Activated naive CD4-positive, alpha-beta T cell treated with anti-CD3 and anti-CD28 coated beads for 36 hours (primary cell): Measurements from ENCODE around the gene ZKSCAN2. TPM values are rescaled to one million over a fixed set of nuclear protein-coding genes. Genes with fewer than 3 reads are reported as not detected.

ENCODE experiments used
- CTCF ChIA-PET: fragments of 350-600 bp; sonication (Branson Sonifier 250); formaldehyde crosslinking; loops from one replicate; lab custom pipeline; 2021; ENCODE audit warnings: antibody characterized with exemption; lab: Charles Lee
- DNase-seq: peaks from one replicate; pipeline ENCODE4 v3.0.0-alpha.2; 2020
- H3K27ac Mint-ChIP-seq: one replicate; pipeline ENCODE4 v1.8.0; 2021; ENCODE audit warnings: mild to moderate bottlenecking, mixed read lengths
- H3K27me3 Mint-ChIP-seq: one replicate; pipeline ENCODE4 v1.8.0; 2021; ENCODE audit warnings: low read depth, mixed read lengths
- H3K36me3 Mint-ChIP-seq: one replicate; pipeline ENCODE4 v1.8.0; 2021; ENCODE audit warnings: low read depth, mixed read lengths
- H3K4me1 Mint-ChIP-seq: one replicate; pipeline ENCODE4 v1.8.0; 2021; ENCODE audit warnings: low read depth, mixed read lengths
- H3K4me3 Mint-ChIP-seq: one replicate; pipeline ENCODE4 v1.8.0; 2021; ENCODE audit warnings: mild to moderate bottlenecking, moderate library complexity, mixed read lengths
- H3K9me3 Mint-ChIP-seq: one replicate; pipeline ENCODE4 v1.8.0; 2021; ENCODE audit warnings: mixed read lengths
- intact Hi-C: fragments of 100-400 bp; cut with micrococcal nuclease; formaldehyde crosslinking; loops from one replicate; pipeline ENCODE4 v1.15.1; 2023
- total RNA-seq, 2 experiments: library from RNA; stranded (reverse); gene quantifications; one replicate each; pipeline ENCODE4 v1.2.3, GENCODE V29; 2021

ZKSCAN2 gene
- total RNA-seq, 2 experiments from 2014 or later, result 4.5 to 5.0 TPM

GRCh38 chr16:25222959-25223358, 34.7 kb downstream of the ZKSCAN2 start:
- H3K27me3 Mint-ChIP-seq, result no peaks in the 10 kb centered on the region
- H3K36me3 Mint-ChIP-seq, result no peaks in the 10 kb centered on the region
- intact Hi-C loops, result loop anchor here (10.0 kb wide), 1 partner anchor 708 kb away; no protein-coding TSS in a partner anchor
- H3K9me3 Mint-ChIP-seq, result no peaks in the 10 kb centered on the region
- no peak for DNase-seq
- no peak overlapping the region for H3K27ac Mint-ChIP-seq
- H3K4me1 Mint-ChIP-seq, result no peaks in the 10 kb centered on the region
- H3K4me3 Mint-ChIP-seq, result no peak overlapping the region
- CTCF ChIA-PET, result interaction anchor here (0.6 to 5.9 kb wide), 5 partner anchors 8 to 119 kb away, joined by 3 to 68 read pairs (median 6); no protein-coding TSS in a partner anchor

- H3K27ac Mint-ChIP-seq, result no peak overlapping the region
- DNase-seq, result no peak
- no peaks in the 10 kb centered on the region for H3K4me1 Mint-ChIP-seq
- intact Hi-C loops, result no loop called here
- H3K9me3 Mint-ChIP-seq, result no peaks in the 10 kb centered on the region
- no peak overlapping the region for H3K4me3 Mint-ChIP-seq
- H3K36me3 Mint-ChIP-seq, result no peaks in the 10 kb centered on the region
- no peaks in the 10 kb centered on the region for H3K27me3 Mint-ChIP-seq
- CTCF ChIA-PET, result interaction anchor here (1.7 kb wide), 1 partner anchor 14 kb away, joined by 5 read pairs; no protein-coding TSS in a partner anchor
These were observed 38.4 kb downstream of the ZKSCAN2 start for GRCh38 chr16:25219070-25219737.

GRCh38 chr16:25217921-25218320, 39.7 kb downstream of the ZKSCAN2 start:
- no peak overlapping the region for H3K27ac Mint-ChIP-seq
- H3K9me3 Mint-ChIP-seq, result no peaks in the 10 kb centered on the region
- intact Hi-C loops, result no loop called here

GRCh38 chr16:25217112-25217511, 40.5 kb downstream of the ZKSCAN2 start:
- H3K27ac Mint-ChIP-seq, result no peak overlapping the region
- no peaks in the 10 kb centered on the region for H3K27me3 Mint-ChIP-seq
- intact Hi-C loops, result no loop called here
- no peak overlapping the region for H3K4me3 Mint-ChIP-seq
- no peaks in the 10 kb centered on the region for H3K9me3 Mint-ChIP-seq
- no peaks in the 10 kb centered on the region for H3K36me3 Mint-ChIP-seq
- no peak for DNase-seq
- CTCF ChIA-PET, result no interaction called here
- no peaks in the 10 kb centered on the region for H3K4me1 Mint-ChIP-seq

More at GRCh38 chr16:25217921-25218320, 39.7 kb downstream of the ZKSCAN2 start:
- CTCF ChIA-PET, result no interaction called here
- no peaks in the 10 kb centered on the region for H3K36me3 Mint-ChIP-seq
- H3K27me3 Mint-ChIP-seq, result no peaks in the 10 kb centered on the region
- H3K4me1 Mint-ChIP-seq, result no peaks in the 10 kb centered on the region
- no peak overlapping the region for H3K4me3 Mint-ChIP-seq
- DNase-seq, result no peak

GRCh38 chr16:25213709-25214397, 43.8 kb downstream of the ZKSCAN2 start:
- Mint-ChIP-seq H3K9me3 (no peaks in the 10 kb centered on the region), H3K4me1 (no peaks in the 10 kb centered on the region), H3K27me3 (no peaks in the 10 kb centered on the region), H3K4me3 (no peak overlapping the region), H3K27ac (no peak overlapping the region), H3K36me3 (no peaks in the 10 kb centered on the region)
- CTCF ChIA-PET, result interaction anchor here (0.6 to 2.5 kb wide), 3 partner anchors 11 to 230 kb away, joined by 3 to 8 read pairs (median 3); no protein-coding TSS in a partner anchor
- no peak for DNase-seq
- intact Hi-C loops, result no loop called here

- DNase-seq, result no peak
- no peak overlapping the region for H3K27ac Mint-ChIP-seq
- no peaks in the 10 kb centered on the region for H3K27me3 Mint-ChIP-seq
- no peaks in the 10 kb centered on the region for H3K4me1 Mint-ChIP-seq
- H3K9me3 Mint-ChIP-seq, result no peaks in the 10 kb centered on the region
- H3K4me3 Mint-ChIP-seq, result no peak overlapping the region
- intact Hi-C loops, result no loop called here
- no peaks in the 10 kb centered on the region for H3K36me3 Mint-ChIP-seq
- CTCF ChIA-PET, result interaction anchor here (2.5 kb wide), 1 partner anchor 12 kb away, joined by 8 read pairs; no protein-coding TSS in a partner anchor
These were observed 45.0 kb downstream of the ZKSCAN2 start for GRCh38 chr16:25212636-25213035.

- no peaks in the 10 kb centered on the region for H3K27me3 Mint-ChIP-seq
- no peaks in the 10 kb centered on the region for H3K9me3 Mint-ChIP-seq
- DNase-seq, result no peak
- no peak overlapping the region for H3K27ac Mint-ChIP-seq
- no peaks in the 10 kb centered on the region for H3K4me1 Mint-ChIP-seq
- H3K4me3 Mint-ChIP-seq, result no peak overlapping the region
- no peaks in the 10 kb centered on the region for H3K36me3 Mint-ChIP-seq
- intact Hi-C loops, result no loop called here
- CTCF ChIA-PET, result interaction anchor here (0.6 kb wide), 1 partner anchor 99 kb away, joined by 5 read pairs; no protein-coding TSS in a partner anchor
These were observed 46.9 kb downstream of the ZKSCAN2 start for GRCh38 chr16:25210758-25211157.

- no peaks in the 10 kb centered on the region for H3K9me3 Mint-ChIP-seq
- CTCF ChIA-PET, result no interaction called here
- H3K27me3 Mint-ChIP-seq, result no peaks in the 10 kb centered on the region
- no peaks in the 10 kb centered on the region for H3K4me1 Mint-ChIP-seq
- DNase-seq, result no peak
- H3K36me3 Mint-ChIP-seq, result no peaks in the 10 kb centered on the region
- H3K27ac Mint-ChIP-seq, result no peak overlapping the region
- intact Hi-C loops, result no loop called here
- H3K4me3 Mint-ChIP-seq, result no peak overlapping the region
These were observed 58.2 kb downstream of the ZKSCAN2 start for GRCh38 chr16:25199457-25199856.

GRCh38 chr16:25198021-25198420, 59.6 kb downstream of the ZKSCAN2 start:
- no peak for DNase-seq
- intact Hi-C loops, result no loop called here
- no peaks in the 10 kb centered on the region for H3K27me3 Mint-ChIP-seq
- H3K9me3 Mint-ChIP-seq, result no peaks in the 10 kb centered on the region
- no peaks in the 10 kb centered on the region for H3K4me1 Mint-ChIP-seq
- H3K36me3 Mint-ChIP-seq, result no peaks in the 10 kb centered on the region
- H3K27ac Mint-ChIP-seq, result no peak overlapping the region
- no peak overlapping the region for H3K4me3 Mint-ChIP-seq
- CTCF ChIA-PET, result no interaction called here

- no peaks in the 10 kb centered on the region for H3K9me3 Mint-ChIP-seq
- DNase-seq, result no peak
- no peak overlapping the region for H3K4me3 Mint-ChIP-seq
- CTCF ChIA-PET, result no interaction called here
- no peaks in the 10 kb centered on the region for H3K4me1 Mint-ChIP-seq
- H3K27ac Mint-ChIP-seq, result no peak overlapping the region
- no peaks in the 10 kb centered on the region for H3K27me3 Mint-ChIP-seq
- intact Hi-C loops, result no loop called here
- H3K36me3 Mint-ChIP-seq, result no peaks in the 10 kb centered on the region
These were observed 63.3 kb downstream of the ZKSCAN2 start for GRCh38 chr16:25194273-25194878.

- Mint-ChIP-seq H3K4me1 (no peaks in the 10 kb centered on the region), H3K9me3 (no peaks in the 10 kb centered on the region), H3K27me3 (no peaks in the 10 kb centered on the region), H3K36me3 (no peaks in the 10 kb centered on the region), H3K27ac (no peak overlapping the region), H3K4me3 (no peak overlapping the region)
- intact Hi-C loops, result no loop called here
- DNase-seq, result no peak
- CTCF ChIA-PET, result no interaction called here
These were observed 65.5 kb downstream of the ZKSCAN2 start for GRCh38 chr16:25192096-25192495.

GRCh38 chr16:25189305-25189704, 68.3 kb downstream of the ZKSCAN2 start:
- Mint-ChIP-seq H3K27me3 (no peaks in the 10 kb centered on the region), H3K27ac (no peak overlapping the region), H3K4me1 (no peaks in the 10 kb centered on the region), H3K36me3 (no peaks in the 10 kb centered on the region), H3K9me3 (no peaks in the 10 kb centered on the region), H3K4me3 (no peak overlapping the region)
- CTCF ChIA-PET, result interaction anchor here (0.6 kb wide), 1 partner anchor 36 kb away, joined by 3 read pairs; no protein-coding TSS in a partner anchor
- no peak for DNase-seq
- intact Hi-C loops, result no loop called here
